ENCODE data around the gene WIZ. TPM values are rescaled to one million over a fixed set of nuclear protein-coding genes. Genes with fewer than 3 reads are reported as not detected.

The WIZ gene
- total RNA-seq, 1 donor from 2014 or later = 19.9 TPM

GRCh38 chr19:15425321-15425950 lies 24.3 kb downstream of the WIZ start:
- no peak overlapping the region for H3K4me3 ChIP-seq (ENCODE audit: low read depth, low read length)
- TF ChIP-seq CTCF (conservative IDR thresholded peaks at IDR 0.05; ENCODE audit: low read depth, low read length) = no peak
- DNase-seq (ENCODE audit: low read depth) = no peak

- no peak for DNase-seq (ENCODE audit: low read depth)
- TF ChIP-seq CTCF (conservative IDR thresholded peaks at IDR 0.05; ENCODE audit: low read depth, low read length) = no peak
- no peak overlapping the region for H3K4me3 ChIP-seq (ENCODE audit: low read depth, low read length)
Observed at GRCh38 chr19:15424692-15425272, 25.0 kb downstream of the WIZ start.

- no peak for DNase-seq (ENCODE audit: low read depth)
- no peak overlapping the region for H3K4me3 ChIP-seq (ENCODE audit: low read depth, low read length)
- TF ChIP-seq CTCF (conservative IDR thresholded peaks at IDR 0.05; ENCODE audit: low read depth, low read length) = no peak
Observed at GRCh38 chr19:15424121-15424520, 25.6 kb downstream of the WIZ start.

- DNase-seq (ENCODE audit: low read depth) = no peak
- TF ChIP-seq CTCF (conservative IDR thresholded peaks at IDR 0.05; ENCODE audit: low read depth, low read length) = no peak
- H3K4me3 ChIP-seq (ENCODE audit: low read depth, low read length) = no peak overlapping the region
Observed at GRCh38 chr19:15423130-15423529, 26.6 kb downstream of the WIZ start.

- DNase-seq (ENCODE audit: low read depth) = no peak
- no peak overlapping the region for H3K4me3 ChIP-seq (ENCODE audit: low read depth, low read length)
- TF ChIP-seq CTCF (conservative IDR thresholded peaks at IDR 0.05; ENCODE audit: low read depth, low read length) = no peak
Observed at GRCh38 chr19:15422296-15423075, 27.3 kb downstream of the WIZ start.

- no peak overlapping the region for H3K4me3 ChIP-seq (ENCODE audit: low read depth, low read length)
- DNase-seq (ENCODE audit: low read depth) = no peak
- TF ChIP-seq CTCF (conservative IDR thresholded peaks at IDR 0.05; ENCODE audit: low read depth, low read length) = no peak
Observed at GRCh38 chr19:15421721-15422260, 28.0 kb downstream of the WIZ start.

Measured in epithelial cell of proximal tubule (primary cell).